GM10248 (cell line): Measurements from ENCODE around the gene KIF26A.
A peak's percentile ranks its signal among the peaks of the same experiment; 100 is the strongest.
"Not testable (repeated sequence)": the region's sequence is repeated elsewhere in the genome, so short reads cannot be mapped to it uniquely, and the experiment has no call there.

ENCODE experiments used
- CTCF ChIA-PET: fragments of 300-600 bp; sonication (Branson Sonifier 250); formaldehyde crosslinking; extraction: SDS; loops from one replicate; lab custom pipeline; 2021; ENCODE audit warnings: antibody characterized with exemption; lab: Yijun Ruan, JAX
- POLR2A ChIA-PET: fragments of 350-650 bp; sonication (Branson Sonifier 250); formaldehyde crosslinking; extraction: SDS; loops from one replicate; lab custom pipeline; 2020; ENCODE audit warnings: antibody characterized with exemption; lab: Yijun Ruan, JAX
- DNase-seq: peaks from one replicate; pipeline ENCODE4 v3.0.0; 2012; ENCODE audit errors: extremely low spot score
- CTCF ChIP-seq: IDR thresholded peaks from 2 replicates; pipeline ENCODE4 v1.5.1; 2012; ENCODE audit warnings: mild to moderate bottlenecking, low read depth; ENCODE audit errors: extremely low read depth, missing control alignments, control extremely low read depth

Gene KIF26A

GRCh38 chr14:104224506-104225277 is 86.3 kb downstream of the KIF26A start:
- CTCF ChIA-PET: no interaction called here
- POLR2A ChIA-PET: no interaction called here
- peak; percentile 52 for DNase-seq
- TF ChIP-seq CTCF: peak; percentile 35

GRCh38 chr14:104225278-104226190 is 87.1 kb downstream of the KIF26A start:
- DNase-seq, CTCF ChIA-PET, POLR2A ChIA-PET: not testable (repeated sequence)

GRCh38 chr14:104226421-104227383 is 88.3 kb downstream of the KIF26A start:
- no peak for DNase-seq
- no peak for TF ChIP-seq CTCF
- POLR2A ChIA-PET: no interaction called here
- CTCF ChIA-PET: no interaction called here

GRCh38 chr14:104227806-104228205 is 89.4 kb downstream of the KIF26A start:
- ChIA-PET POLR2A (no interaction called here), CTCF (no interaction called here)
- no peak for TF ChIP-seq CTCF
- DNase-seq: no peak

GRCh38 chr14:104228221-104228620 is 89.8 kb downstream of the KIF26A start:
- TF ChIP-seq CTCF: no peak
- no peak for DNase-seq
- CTCF ChIA-PET: no interaction called here
- POLR2A ChIA-PET: no interaction called here

GRCh38 chr14:104228716-104229533 is 90.5 kb downstream of the KIF26A start:
- no peak for DNase-seq
- ChIA-PET CTCF (no interaction called here), POLR2A (no interaction called here)
- TF ChIP-seq CTCF: no peak
